HG02870 (cell line): ENCODE results near the gene RNF225.
"Not testable (repeated sequence)": the region's sequence is repeated elsewhere in the genome, so short reads cannot be mapped to it uniquely, and the experiment has no call there.

Source experiments
- ATAC-seq: cut with Tn5 transposase; IDR thresholded peaks from one replicate; pipeline ENCODE4 v1.9.1; 2021; ENCODE audit warnings: mild to moderate bottlenecking, moderate library complexity; ENCODE audit not compliant: unreplicated experiment

The RNF225 gene

GRCh38 chr19:58407658-58408151 is 12.2 kb downstream of the RNF225 start:
- ATAC-seq, result no peak

GRCh38 chr19:58408152-58409009 is 12.9 kb downstream of the RNF225 start, which contains the start of gene ZNF584:
TSS of gene ZNF584 (plus strand) at chr19:58408649. CDS start at chr19:58409148, 499 bp downstream.
- peak; percentile 93 for ATAC-seq

GRCh38 chr19:58409010-58409790 is 13.7 kb downstream of the RNF225 start:
- no peak for ATAC-seq

- ATAC-seq, result no peak
Measured at GRCh38 chr19:58416604-58417003, 21.1 kb downstream of the RNF225 start.

GRCh38 chr19:58417071-58417470 is 21.6 kb downstream of the RNF225 start:
- no peak for ATAC-seq

- ATAC-seq, result no peak
Measured at GRCh38 chr19:58428617-58429016, 33.2 kb downstream of the RNF225 start.

- ATAC-seq, result no peak
Measured at GRCh38 chr19:58429745-58430144, 34.3 kb downstream of the RNF225 start.

- ATAC-seq, result no peak
Measured at GRCh38 chr19:58434217-58434616, 38.8 kb downstream of the RNF225 start.

- peak; percentile 97 for ATAC-seq
Measured at GRCh38 chr19:58439576-58440554, 44.4 kb downstream of the RNF225 start, which contains the start of gene ZNF132. TSS of gene ZNF132 (minus strand) at chr19:58440153. CDS start at chr19:58439821, 332 bp downstream.

GRCh38 chr19:58440556-58440955 is 45.1 kb downstream of the RNF225 start:
- ATAC-seq, result no peak

- ATAC-seq, result not testable (repeated sequence)
Measured at GRCh38 chr19:58442986-58443385, 47.5 kb downstream of the RNF225 start.
